ENCODE data around the gene TST. TPM values are rescaled to one million over a fixed set of nuclear protein-coding genes. Genes with fewer than 3 reads are reported as not detected.

TST gene
- polyA plus RNA-seq, 1 donor from 2014 or later = 5.4 TPM

DNA sequence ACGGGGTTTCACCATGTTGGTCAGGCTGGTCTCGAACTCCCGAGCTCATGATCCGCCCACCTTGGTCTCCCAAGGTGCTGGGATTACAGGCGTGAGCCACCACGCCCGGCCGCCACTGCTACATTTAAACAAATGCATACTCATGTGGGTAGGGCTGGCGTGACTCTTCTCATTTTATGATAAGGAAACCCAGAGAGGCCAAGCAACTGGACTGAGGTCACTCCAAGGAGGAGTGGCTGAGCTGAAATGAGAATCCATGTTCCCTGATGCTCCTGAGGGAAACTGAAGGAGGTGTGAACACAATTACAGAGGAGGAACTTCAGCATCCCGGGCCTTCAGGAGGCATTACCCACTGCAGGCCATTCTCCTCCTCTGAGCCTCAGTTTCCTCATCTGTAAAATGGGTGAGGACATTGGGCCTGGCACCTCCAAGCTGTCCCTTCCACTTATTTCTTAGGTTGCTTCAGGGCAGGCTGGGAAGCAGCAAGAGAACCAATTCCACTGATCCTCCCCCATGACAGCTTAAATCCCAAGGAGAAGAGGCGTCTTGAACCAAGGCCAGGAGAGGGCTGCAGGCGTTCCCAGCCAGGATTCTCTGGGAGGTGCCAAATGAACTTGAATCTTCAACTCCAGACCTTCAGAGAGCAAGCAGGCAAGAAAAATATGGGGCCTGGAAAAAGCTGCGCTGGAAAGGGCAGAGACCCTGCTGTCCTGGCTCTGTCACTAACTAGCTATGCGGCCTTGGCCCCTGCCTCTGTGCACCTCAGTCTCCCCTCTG, 2.9 kb downstream of the TST start:
- H4K20me1 ChIP-seq (ENCODE audit: insufficient read depth) = no peaks in the 10 kb centered on the region
- H3K9ac ChIP-seq (ENCODE audit: low read length) = no peak overlapping the region
- H3K36me3 ChIP-seq (ENCODE audit: insufficient read depth, low read length) = no peaks in the 10 kb centered on the region
- no peak overlapping the region for H3K4me3 ChIP-seq (ENCODE audit: low read length)
- H3K79me2 ChIP-seq (replicated peaks; ENCODE audit: insufficient read depth, low read length) = peaks cover 10% of the 10 kb centered on the region
- H3K9me2 ChIP-seq (ENCODE audit: insufficient read depth, low read length) = no peaks in the 10 kb centered on the region
- no peaks in the 10 kb centered on the region for H3K27me3 ChIP-seq (ENCODE audit: insufficient read depth, low read depth, low read length)
- TF ChIP-seq RAD21 (conservative IDR thresholded peaks at IDR 0.05) (no peak), TAF1 (IDR thresholded peaks at IDR 0.05; ENCODE audit: low read depth) (no peak), EZH2 (IDR thresholded peaks at IDR 0.05; ENCODE audit: borderline replicate concordance, insufficient read depth, low read length, poor library complexity, severe bottlenecking) (no peak)
- no peak overlapping the region for H3K4me2 ChIP-seq (ENCODE audit: low read length)
- no peak overlapping the region for H3K27ac ChIP-seq (ENCODE audit: low read length)
- H3F3A ChIP-seq (ENCODE audit: insufficient read depth, low read length, poor library complexity, severe bottlenecking) = no peaks in the 10 kb centered on the region
- H3K9me3 ChIP-seq (ENCODE audit: low read length) = no peaks in the 10 kb centered on the region
- H2AFZ ChIP-seq (ENCODE audit: low read depth, low read length) = no peak overlapping the region

DNA sequence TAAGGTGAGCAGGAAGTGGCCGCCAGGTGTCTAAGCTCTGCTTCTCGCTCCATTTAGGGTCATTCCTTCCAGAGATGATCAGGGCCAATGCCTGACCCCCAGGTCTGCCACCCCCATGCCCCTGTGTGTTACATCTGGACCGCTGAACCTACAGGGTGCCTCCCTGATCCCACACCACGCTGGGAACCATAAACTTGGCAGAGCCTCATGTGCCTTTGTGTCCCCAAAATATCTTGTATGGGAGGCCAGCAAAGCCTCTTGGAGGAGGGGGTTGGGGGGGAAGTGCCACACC, 3.7 kb downstream of the TST start:
- Histone ChIP-seq H3K79me2 (replicated peaks; ENCODE audit: insufficient read depth, low read length) (peaks cover 9% of the 10 kb centered on the region), H3K9ac (ENCODE audit: low read length) (no peak overlapping the region), H3K4me3 (ENCODE audit: low read length) (no peak overlapping the region), H2AFZ (ENCODE audit: low read depth, low read length) (no peak overlapping the region), H3K4me2 (ENCODE audit: low read length) (no peak overlapping the region), H4K20me1 (ENCODE audit: insufficient read depth) (no peaks in the 10 kb centered on the region), H3F3A (ENCODE audit: insufficient read depth, low read length, poor library complexity, severe bottlenecking) (no peaks in the 10 kb centered on the region), H3K9me2 (ENCODE audit: insufficient read depth, low read length) (no peaks in the 10 kb centered on the region), H3K36me3 (ENCODE audit: insufficient read depth, low read length) (no peaks in the 10 kb centered on the region), H3K27ac (ENCODE audit: low read length) (no peak overlapping the region), H3K9me3 (ENCODE audit: low read length) (no peaks in the 10 kb centered on the region), H3K27me3 (ENCODE audit: insufficient read depth, low read depth, low read length) (no peaks in the 10 kb centered on the region)
- TF ChIP-seq, protein P1, sequence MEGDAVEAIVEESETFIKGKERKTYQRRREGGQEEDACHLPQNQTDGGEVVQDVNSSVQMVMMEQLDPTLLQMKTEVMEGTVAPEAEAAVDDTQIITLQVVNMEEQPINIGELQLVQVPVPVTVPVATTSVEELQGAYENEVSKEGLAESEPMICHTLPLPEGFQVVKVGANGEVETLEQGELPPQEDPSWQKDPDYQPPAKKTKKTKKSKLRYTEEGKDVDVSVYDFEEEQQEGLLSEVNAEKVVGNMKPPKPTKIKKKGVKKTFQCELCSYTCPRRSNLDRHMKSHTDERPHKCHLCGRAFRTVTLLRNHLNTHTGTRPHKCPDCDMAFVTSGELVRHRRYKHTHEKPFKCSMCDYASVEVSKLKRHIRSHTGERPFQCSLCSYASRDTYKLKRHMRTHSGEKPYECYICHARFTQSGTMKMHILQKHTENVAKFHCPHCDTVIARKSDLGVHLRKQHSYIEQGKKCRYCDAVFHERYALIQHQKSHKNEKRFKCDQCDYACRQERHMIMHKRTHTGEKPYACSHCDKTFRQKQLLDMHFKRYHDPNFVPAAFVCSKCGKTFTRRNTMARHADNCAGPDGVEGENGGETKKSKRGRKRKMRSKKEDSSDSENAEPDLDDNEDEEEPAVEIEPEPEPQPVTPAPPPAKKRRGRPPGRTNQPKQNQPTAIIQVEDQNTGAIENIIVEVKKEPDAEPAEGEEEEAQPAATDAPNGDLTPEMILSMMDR (IDR thresholded peaks at IDR 0.05; ENCODE audit: poor library complexity, severe bottlenecking) = no peak
- TF ChIP-seq EP300 (conservative IDR thresholded peaks at IDR 0.05; ENCODE audit: poor library complexity, severe bottlenecking) (no peak), MXI1 (conservative IDR thresholded peaks at IDR 0.05; ENCODE audit: poor library complexity, severe bottlenecking) (no peak), TAF1 (IDR thresholded peaks at IDR 0.05; ENCODE audit: low read depth) (no peak), EZH2 (IDR thresholded peaks at IDR 0.05; ENCODE audit: borderline replicate concordance, insufficient read depth, low read length, poor library complexity, severe bottlenecking) (no peak), REST (IDR thresholded peaks at IDR 0.05; ENCODE audit: borderline replicate concordance) (no peak), POLR2AphosphoS5 (IDR thresholded peaks at IDR 0.05) (no peak), RAD21 (conservative IDR thresholded peaks at IDR 0.05) (no peak), SMC3 (conservative IDR thresholded peaks at IDR 0.05; ENCODE audit: poor library complexity) (no peak)
